T-helper 22 cell (primary cell): ENCODE measurements around the gene PIANP.

Experiments used
- DNase-seq: peaks from one replicate; pipeline ENCODE4 v3.0.0-alpha.2; 2020; ENCODE audit warnings: low read depth

Gene PIANP

GRCh38 chr12:6667559-6668210 is 32.9 kb downstream of the PIANP start:
- no peak for DNase-seq

- no peak for DNase-seq
Observed at GRCh38 chr12:6666211-6666610, 34.4 kb downstream of the PIANP start.

- no peak for DNase-seq
Observed at GRCh38 chr12:6664902-6665301, 35.7 kb downstream of the PIANP start.

GRCh38 chr12:6662906-6663742 is 37.5 kb downstream of the PIANP start, which contains the start of gene ING4:
Gene ING4 (minus strand): TSS chr12:6663119. CDS start chr12:6663101, 18 bp downstream.
- peak; percentile 96 for DNase-seq

GRCh38 chr12:6662602-6662905 is 38.1 kb downstream of the PIANP start:
- no peak for DNase-seq

GRCh38 chr12:6653987-6654386 is 46.6 kb downstream of the PIANP start:
- DNase-seq = no peak

- DNase-seq = no peak
Observed at GRCh38 chr12:6653342-6653741, 47.3 kb downstream of the PIANP start.

GRCh38 chr12:6652391-6652790 is 48.2 kb downstream of the PIANP start:
- DNase-seq = no peak

GRCh38 chr12:6650832-6651231 is 49.8 kb downstream of the PIANP start:
- no peak for DNase-seq

DNA sequence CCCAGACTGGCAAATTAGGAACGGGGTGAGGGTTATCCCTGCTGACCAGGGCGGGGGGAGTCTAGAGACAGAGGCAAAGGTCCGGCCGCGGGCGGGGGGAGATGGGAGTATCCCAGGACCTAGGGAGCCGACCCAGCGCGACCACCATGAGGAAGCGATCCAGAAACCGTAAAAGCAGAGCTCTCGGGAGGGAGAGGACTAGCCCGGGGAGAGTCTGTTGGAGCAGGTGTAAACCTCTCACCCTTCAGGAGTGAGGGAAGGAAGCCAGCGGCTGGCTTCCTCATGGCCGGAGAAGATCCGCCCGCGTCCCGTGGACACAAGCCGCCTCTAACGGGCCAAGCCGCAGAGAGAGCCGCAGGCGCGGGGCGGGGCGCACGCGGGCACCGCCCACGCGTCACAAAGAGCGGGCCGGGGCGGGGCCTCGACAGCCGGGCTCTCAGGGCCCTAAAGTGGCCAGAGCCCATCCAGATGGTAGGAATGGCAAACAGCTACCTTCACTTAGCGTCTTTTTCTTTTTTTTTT is 53.5 kb downstream of the PIANP start, which contains the start of gene ACRBP:
ACRBP (minus strand) TSS at position 350 of the 522 bp plus-strand sequence; CDS start at position 284, 66 bp downstream.
- no peak for DNase-seq

DNA sequence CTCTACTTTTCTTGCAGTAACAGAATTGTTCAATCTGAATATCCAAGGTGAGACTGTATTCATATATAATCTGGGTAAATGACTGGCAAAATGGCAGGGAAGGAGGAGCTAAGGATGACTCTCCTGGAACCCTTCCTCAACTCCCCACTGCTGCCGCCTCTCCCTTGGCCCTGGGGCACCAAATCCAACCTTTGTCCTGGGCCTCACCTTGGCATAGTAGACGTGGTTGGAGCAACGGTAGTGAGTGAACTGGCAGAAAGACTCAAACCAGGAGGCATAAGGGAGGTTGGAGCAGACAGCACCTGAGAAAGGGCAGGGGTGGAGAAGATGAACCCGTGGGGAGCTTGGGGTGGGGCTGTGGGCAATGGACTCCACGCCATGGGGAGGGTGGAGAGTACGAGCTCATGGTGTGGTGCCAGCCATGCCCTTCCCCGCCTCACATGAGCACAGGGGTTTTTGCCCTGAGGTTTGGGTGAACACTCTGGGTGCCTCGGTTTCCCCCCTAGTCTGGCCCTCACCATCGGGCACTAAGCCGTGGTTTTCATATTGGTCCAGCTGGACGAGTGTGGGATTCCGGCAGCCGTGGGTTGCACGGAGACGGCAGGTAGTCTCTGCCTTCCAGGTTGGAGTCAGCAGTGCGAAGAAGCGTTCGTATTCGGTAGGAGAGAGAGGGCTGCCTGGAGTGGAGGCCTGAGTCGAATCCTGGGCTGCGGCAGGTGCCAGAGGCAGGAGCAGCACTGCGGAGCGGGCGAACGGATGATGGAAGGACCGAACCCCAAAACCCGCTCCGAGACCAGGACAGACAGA is 54.1 kb downstream of the PIANP start:
- DNase-seq = no peak

GRCh38 chr12:6644903-6645302 is 55.7 kb downstream of the PIANP start:
- DNase-seq = no peak

GRCh38 chr12:6644257-6644596 is 56.4 kb downstream of the PIANP start:
- no peak for DNase-seq
